ENCODE data around the gene FAM114A2.

DNA sequence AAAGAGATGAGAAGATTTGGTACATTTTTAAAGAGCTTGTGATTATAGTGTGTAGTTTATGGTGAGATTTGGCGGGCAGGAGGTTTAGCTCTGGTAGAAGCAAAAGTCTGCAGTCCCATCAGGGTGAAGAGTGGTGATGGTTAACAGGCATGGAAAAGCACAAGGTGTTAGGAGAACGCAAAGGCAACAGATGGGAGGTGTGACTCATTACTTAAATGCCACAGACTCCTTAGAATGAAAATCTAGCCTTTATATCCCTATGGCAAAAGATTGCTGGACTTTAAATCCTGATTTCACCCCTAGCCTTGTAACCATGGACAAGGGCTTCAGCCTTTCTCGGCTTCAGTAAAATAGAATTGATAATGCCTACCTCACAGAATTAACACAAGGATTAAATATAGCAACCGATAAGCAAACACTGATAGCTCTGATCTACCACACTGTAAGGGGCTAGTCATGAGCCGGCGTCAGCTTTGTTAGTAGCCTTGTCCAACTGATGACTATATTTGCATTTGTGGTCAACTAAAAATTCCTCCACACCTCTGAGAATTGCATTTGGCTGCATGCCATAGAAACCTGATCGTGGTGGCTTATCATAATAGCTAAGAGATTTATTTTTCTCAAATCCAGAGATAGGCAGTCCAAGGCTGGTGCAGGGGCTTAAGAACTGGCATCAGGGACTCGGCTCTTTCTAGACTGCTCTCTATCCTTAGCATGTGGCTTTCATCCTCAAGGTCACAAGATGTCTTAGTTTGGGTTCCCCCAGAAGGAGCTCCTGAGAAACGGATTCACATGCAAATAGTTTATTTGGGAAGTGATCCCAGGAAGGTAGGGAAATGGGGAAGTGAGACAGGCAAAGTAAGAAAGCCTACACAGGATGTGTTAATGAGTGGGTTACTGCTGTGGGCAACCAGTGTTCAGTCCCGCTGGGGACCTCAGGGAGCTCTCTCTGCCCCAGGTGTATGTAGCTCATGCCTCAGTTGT, 19.6 kb upstream of the FAM114A2 start:
- TF ChIP-seq CTCF (conservative IDR thresholded peaks at IDR 0.05; ENCODE audit: low read depth, low read length) (no peak), EZH2 (IDR thresholded peaks at IDR 0.05; ENCODE audit: low read length, unreplicated experiment) (no peak)

Measured in PC-3 (cell line).